NB4 (cell line): ENCODE measurements around the gene CNTD1.

Experiments
- DNase-seq: peaks from one replicate; pipeline ENCODE4 v3.0.0; 2010; ENCODE audit warnings: low read depth
- H3K4me3 ChIP-seq: one replicate; pipeline ENCODE4 v1.5.1; 2011; ENCODE audit warnings: mild to moderate bottlenecking, low read depth, low read length, moderate library complexity
- CTCF ChIP-seq: IDR thresholded peaks from one replicate; pipeline ENCODE4 v1.5.1; 2012; ENCODE audit warnings: low read depth, low read length
- MAX ChIP-seq: IDR thresholded peaks from 2 replicates; pipeline ENCODE4 v1.6.1; 2011; ENCODE audit warnings: low read depth, low read length
- MYC ChIP-seq: IDR thresholded peaks from 2 replicates; pipeline ENCODE4 v1.6.1; 2011; ENCODE audit warnings: low read depth, low read length
- POLR2A ChIP-seq: IDR thresholded peaks from 2 replicates; pipeline ENCODE4 v1.6.1; 2011; ENCODE audit warnings: mild to moderate bottlenecking; ENCODE audit not compliant: insufficient read length; ENCODE audit errors: extremely low read depth

Gene CNTD1

GRCh38 chr17:42857389-42857788 lies 58.7 kb downstream of the CNTD1 start:
- DNase-seq: no peak

More at GRCh38 chr17:42857389-42857788, 58.7 kb downstream of the CNTD1 start:
- no peak overlapping the region for H3K4me3 ChIP-seq
- no peak for TF ChIP-seq MAX
- no peak for TF ChIP-seq CTCF
- TF ChIP-seq POLR2A: no peak
- TF ChIP-seq MYC: no peak
